ENCODE results near the gene NLGN3. TPM values are rescaled to one million over a fixed set of nuclear protein-coding genes. Genes with fewer than 3 reads are reported as not detected.

NLGN3 gene
- total RNA-seq, 1 experiment from 2014 or later = 0.65 TPM

- H2AFZ ChIP-seq = no peak overlapping the region
- H3F3A ChIP-seq (ENCODE audit: insufficient read depth, low read depth) = no peaks in the 10 kb centered on the region
- no peak overlapping the region for H3K27ac ChIP-seq
- H3K4me3 ChIP-seq = no peak overlapping the region
- ChIA-PET POLR2A (ENCODE audit: unreplicated experiment) (no interaction called here), CTCF (no interaction called here)
- DNase-seq = no peak
- 0 out of 2 replicates have a peak, but pooled peaks cover 4% of the 10 kb centered on the region for H3K36me3 ChIP-seq (ENCODE audit: low read depth)
- H3K9me3 ChIP-seq (ENCODE audit: insufficient read depth, low read depth) = no peaks in the 10 kb centered on the region
- BruUV-seq (replicated peaks) = no TSS peak
- H4K20me1 ChIP-seq (ENCODE audit: insufficient read depth) = no peaks in the 10 kb centered on the region
- no peaks in the 10 kb centered on the region for H3K4me1 ChIP-seq (replicated peaks; ENCODE audit: insufficient read depth)
- no peaks in the 10 kb centered on the region for H3K9me2 ChIP-seq (ENCODE audit: insufficient read depth)
- H3K27me3 ChIP-seq (ENCODE audit: insufficient read depth, low read depth) = no peaks in the 10 kb centered on the region
- intact Hi-C loops (cut with micrococcal nuclease; ENCODE audit: unreplicated experiment) = no loop called here
- TF ChIP-seq CTCF (conservative IDR thresholded peaks at IDR 0.05) = no peak
- no peak for TF ChIP-seq EZH2 (IDR thresholded peaks at IDR 0.05; ENCODE audit: low read depth)
- no peak overlapping the region for H3K4me2 ChIP-seq
- no peaks in the 10 kb centered on the region for H3K79me2 ChIP-seq (ENCODE audit: low read depth)
These were observed 16.3 kb upstream of the NLGN3 start for GRCh38 chrX:71128166-71128833.

- no peak overlapping the region for H2AFZ ChIP-seq
- peak; percentile 45 to 49 for DNase-seq
These were observed 15.5 kb upstream of the NLGN3 start for GRCh38 chrX:71128915-71129765.

DNA sequence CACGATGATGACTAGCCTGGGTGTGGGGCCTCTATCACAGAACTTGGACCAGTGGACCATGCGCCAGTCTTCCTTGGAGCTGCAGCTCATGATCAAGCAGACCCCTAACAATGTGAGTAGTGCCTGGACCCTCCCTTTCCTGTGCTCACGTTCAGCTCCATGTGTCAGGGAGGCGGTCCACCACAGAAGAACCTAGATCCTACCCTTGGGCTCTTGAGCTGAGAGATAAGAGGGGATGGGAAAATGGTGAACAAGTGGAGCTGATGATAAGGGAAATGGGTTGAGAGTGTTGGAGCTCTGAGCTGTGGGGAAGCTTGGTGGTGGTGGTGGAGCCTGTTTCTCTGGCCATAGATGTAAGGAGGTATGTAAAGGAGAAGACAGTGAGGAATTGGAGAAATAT, 13.1 kb upstream of the NLGN3 start:
- Histone ChIP-seq H3K27ac (no peak overlapping the region), H4K20me1 (ENCODE audit: insufficient read depth) (no peaks in the 10 kb centered on the region), H3K36me3 (ENCODE audit: low read depth) (0 out of 2 replicates have a peak, but pooled peaks cover 4% of the 10 kb centered on the region), H3K27me3 (ENCODE audit: insufficient read depth, low read depth) (no peaks in the 10 kb centered on the region), H3K4me3 (no peak overlapping the region), H3K9me2 (ENCODE audit: insufficient read depth) (no peaks in the 10 kb centered on the region), H3K9me3 (ENCODE audit: insufficient read depth, low read depth) (no peaks in the 10 kb centered on the region), H3F3A (ENCODE audit: insufficient read depth, low read depth) (no peaks in the 10 kb centered on the region), H2AFZ (no peak overlapping the region), H3K4me1 (replicated peaks; ENCODE audit: insufficient read depth) (no peaks in the 10 kb centered on the region), H3K79me2 (ENCODE audit: low read depth) (no peaks in the 10 kb centered on the region), H3K4me2 (no peak overlapping the region)
- intact Hi-C loops (cut with micrococcal nuclease; ENCODE audit: unreplicated experiment) = no loop called here
- DNase-seq = no peak
- ChIA-PET CTCF (no interaction called here), POLR2A (ENCODE audit: unreplicated experiment) (no interaction called here)
- no TSS peak for BruUV-seq (replicated peaks)
- TF ChIP-seq CTCF (conservative IDR thresholded peaks at IDR 0.05) = no peak
- no peak for TF ChIP-seq EZH2 (IDR thresholded peaks at IDR 0.05; ENCODE audit: low read depth)

More at GRCh38 chrX:71128915-71129765, 15.5 kb upstream of the NLGN3 start:
- CTCF ChIA-PET = no interaction called here
- POLR2A ChIA-PET (ENCODE audit: unreplicated experiment) = no interaction called here
- intact Hi-C loops (cut with micrococcal nuclease; ENCODE audit: unreplicated experiment) = no loop called here
- H3K4me2 ChIP-seq = no peak overlapping the region
- BruUV-seq (replicated peaks) = no TSS peak
- H3K36me3 ChIP-seq (ENCODE audit: low read depth) = 0 out of 2 replicates have a peak, but pooled peaks cover 4% of the 10 kb centered on the region
- H3K4me1 ChIP-seq (replicated peaks; ENCODE audit: insufficient read depth) = no peaks in the 10 kb centered on the region
- H3K79me2 ChIP-seq (ENCODE audit: low read depth) = no peaks in the 10 kb centered on the region
- no peaks in the 10 kb centered on the region for H3F3A ChIP-seq (ENCODE audit: insufficient read depth, low read depth)
- TF ChIP-seq CTCF (conservative IDR thresholded peaks at IDR 0.05) (peak; percentile 84), EZH2 (IDR thresholded peaks at IDR 0.05; ENCODE audit: low read depth) (no peak)
- no peak overlapping the region for H3K4me3 ChIP-seq
- no peaks in the 10 kb centered on the region for H3K9me3 ChIP-seq (ENCODE audit: insufficient read depth, low read depth)
- H3K9me2 ChIP-seq (ENCODE audit: insufficient read depth) = no peaks in the 10 kb centered on the region
- H3K27ac ChIP-seq = no peak overlapping the region
- no peaks in the 10 kb centered on the region for H4K20me1 ChIP-seq (ENCODE audit: insufficient read depth)
- H3K27me3 ChIP-seq (ENCODE audit: insufficient read depth, low read depth) = no peaks in the 10 kb centered on the region
